Activated naive CD4-positive, alpha-beta T cell treated with anti-CD3 and anti-CD28 coated beads, Interleukin-2, amount 10 ng/mL, durations not matched to agents 7 days and 5 days (primary cell): ENCODE data around the gene AMOTL1.

Experiments used
- CTCF ChIA-PET: fragments of 350-600 bp; sonication (Branson Sonifier 250); formaldehyde crosslinking; loops from one replicate; lab custom pipeline; 2021; ENCODE audit warnings: antibody characterized with exemption; lab: Charles Lee
- DNase-seq: peaks from one replicate; pipeline ENCODE4 v3.0.0-alpha.2; 2020
- H3K27ac Mint-ChIP-seq: one replicate; pipeline ENCODE4 v1.8.0; 2021; ENCODE audit warnings: mild to moderate bottlenecking, moderate library complexity, mixed read lengths
- H3K27me3 Mint-ChIP-seq: one replicate; pipeline ENCODE4 v1.8.0; 2021; ENCODE audit warnings: mild to moderate bottlenecking, mixed read lengths
- H3K36me3 Mint-ChIP-seq: one replicate; pipeline ENCODE4 v1.8.0; 2021; ENCODE audit warnings: mixed read lengths
- H3K4me1 Mint-ChIP-seq: one replicate; pipeline ENCODE4 v1.8.0; 2021; ENCODE audit warnings: mixed read lengths
- H3K4me3 Mint-ChIP-seq: one replicate; pipeline ENCODE4 v1.8.0; 2021; ENCODE audit warnings: mild to moderate bottlenecking, moderate library complexity, mixed read lengths
- H3K9me3 Mint-ChIP-seq: one replicate; pipeline ENCODE4 v1.8.0; 2021; ENCODE audit warnings: mixed read lengths

AMOTL1 gene

DNA sequence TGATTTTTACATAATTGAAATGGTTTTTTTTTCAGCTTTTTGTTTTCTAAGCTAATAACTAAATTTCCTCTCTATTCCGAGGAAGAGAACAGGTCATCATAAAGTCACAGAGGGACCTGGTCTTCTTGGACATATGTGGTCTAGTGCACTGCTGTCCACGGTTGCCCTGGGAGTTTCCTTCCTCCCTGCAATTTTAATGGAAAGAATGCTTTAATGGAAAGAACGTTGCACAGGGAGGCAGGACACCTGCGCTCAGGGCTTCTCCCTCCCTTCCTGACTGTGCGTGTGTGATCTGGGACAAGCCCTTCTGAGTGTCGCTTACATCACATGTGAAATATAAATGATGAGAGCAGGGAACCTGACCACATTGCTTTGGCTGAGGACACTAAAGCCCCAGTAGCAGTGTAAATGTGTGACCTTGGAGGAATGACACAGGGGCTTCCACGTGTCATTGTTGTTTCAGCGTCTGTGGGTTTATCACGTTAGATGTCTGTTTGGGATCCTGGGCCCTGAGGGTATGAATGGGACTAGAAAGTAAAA is 93.2 kb downstream of the AMOTL1 start:
- Mint-ChIP-seq H3K4me1 (no peaks in the 10 kb centered on the region), H3K36me3 (no peaks in the 10 kb centered on the region), H3K27me3 (peaks cover 4% of the 10 kb centered on the region), H3K27ac (no peak overlapping the region), H3K9me3 (no peaks in the 10 kb centered on the region), H3K4me3 (no peak overlapping the region)
- no peak for DNase-seq
- CTCF ChIA-PET, result no interaction called here

GRCh38 chr11:94862926-94863880 is 95.0 kb downstream of the AMOTL1 start:
- Mint-ChIP-seq H3K27ac (no peak overlapping the region), H3K4me1 (no peaks in the 10 kb centered on the region), H3K9me3 (no peaks in the 10 kb centered on the region), H3K36me3 (no peaks in the 10 kb centered on the region), H3K27me3 (no peaks in the 10 kb centered on the region), H3K4me3 (no peak overlapping the region)
- CTCF ChIA-PET, result interaction anchor here (0.7 kb wide), 1 partner anchor 15 kb away, joined by 4 read pairs; no protein-coding TSS in a partner anchor
- DNase-seq, result no peak

DNA sequence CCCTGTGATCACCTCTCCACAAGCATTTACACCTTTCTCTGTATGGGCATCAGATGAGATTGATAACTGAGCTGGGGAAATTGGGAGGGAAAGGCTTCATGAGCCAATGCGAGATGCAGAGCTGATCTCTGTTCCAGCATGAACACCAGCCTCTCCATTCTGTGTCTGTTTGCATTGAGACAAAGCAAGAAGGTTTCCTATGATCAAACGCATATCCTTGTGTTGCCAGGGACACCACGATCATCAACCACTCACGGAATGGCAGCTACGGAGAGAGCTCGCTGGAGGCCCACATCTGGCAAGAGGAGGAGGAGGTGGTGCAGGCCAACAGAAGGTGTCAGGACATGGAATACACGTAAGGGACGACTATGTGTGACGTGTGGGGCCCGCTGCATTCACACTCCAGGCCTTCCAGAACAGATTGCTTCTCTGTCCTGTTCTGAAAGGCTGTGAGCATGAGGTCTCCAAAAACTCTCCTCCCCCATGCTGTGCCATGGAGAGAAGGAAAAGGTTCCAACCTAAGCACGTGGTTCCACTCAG is 96.4 kb downstream of the AMOTL1 start:
- Mint-ChIP-seq H3K36me3 (no peaks in the 10 kb centered on the region), H3K4me1 (no peaks in the 10 kb centered on the region)
- CTCF ChIA-PET, result interaction anchor here (0.9 kb wide), 1 partner anchor 8 kb away, joined by 3 read pairs; no protein-coding TSS in a partner anchor

GRCh38 chr11:94866231-94866822 is 98.2 kb downstream of the AMOTL1 start:
- no peaks in the 10 kb centered on the region for H3K36me3 Mint-ChIP-seq
- no peak overlapping the region for H3K27ac Mint-ChIP-seq
- no peaks in the 10 kb centered on the region for H3K4me1 Mint-ChIP-seq
- DNase-seq, result no peak
- H3K4me3 Mint-ChIP-seq, result no peak overlapping the region
- H3K27me3 Mint-ChIP-seq, result no peaks in the 10 kb centered on the region
- CTCF ChIA-PET, result interaction anchor here (1.2 kb wide), 1 partner anchor 80 kb away, joined by 4 read pairs; no protein-coding TSS in a partner anchor
- no peaks in the 10 kb centered on the region for H3K9me3 Mint-ChIP-seq

More for the DNA sequence above, 96.4 kb downstream of the AMOTL1 start:
- Mint-ChIP-seq H3K27me3 (no peaks in the 10 kb centered on the region), H3K4me3 (no peak overlapping the region), H3K27ac (no peak overlapping the region), H3K9me3 (no peaks in the 10 kb centered on the region)
- DNase-seq, result no peak

DNA sequence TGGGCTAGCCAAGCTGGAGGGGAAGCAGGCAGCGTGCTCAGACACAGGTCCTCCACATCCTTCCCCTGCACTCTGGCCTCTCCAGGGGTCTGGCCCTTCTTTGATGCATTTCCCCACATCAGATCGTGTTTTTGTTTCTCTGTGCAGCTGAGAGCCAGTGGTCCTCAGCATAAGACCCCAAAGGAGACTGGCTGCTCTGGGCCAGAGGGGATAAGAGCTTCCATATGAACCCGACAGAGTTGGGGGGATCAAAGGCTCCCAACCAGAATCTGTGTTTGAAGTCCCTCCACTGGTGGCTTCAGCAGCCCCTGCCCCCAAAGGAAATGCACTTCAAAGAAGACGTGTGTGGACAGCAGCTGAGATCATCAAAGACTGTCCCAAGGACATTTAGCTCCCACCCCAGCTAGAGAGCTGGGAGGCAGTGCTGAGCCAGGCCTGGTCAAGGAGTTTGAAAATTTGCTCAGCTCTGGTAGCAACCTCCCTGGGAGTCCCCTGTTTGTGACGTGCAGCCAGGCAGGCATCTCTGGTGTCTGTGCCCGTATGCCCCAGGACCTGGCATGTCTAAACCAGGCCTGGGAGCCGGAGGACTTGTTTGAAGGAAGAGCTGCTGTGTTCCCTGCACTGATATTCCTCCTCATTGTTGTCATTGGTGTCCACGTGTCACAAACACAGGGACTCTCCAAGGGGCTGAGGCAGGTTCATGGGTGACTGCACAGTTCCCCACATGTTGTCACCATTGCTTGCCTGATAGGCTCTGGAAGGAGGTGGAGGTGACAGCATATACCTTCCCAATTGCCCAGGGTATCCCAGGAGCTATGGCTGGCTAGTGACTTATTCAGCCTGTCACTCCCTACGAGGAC is 99.0 kb downstream of the AMOTL1 start:
- H3K9me3 Mint-ChIP-seq, result no peaks in the 10 kb centered on the region
- CTCF ChIA-PET, result interaction anchor here (0.9 kb wide), 1 partner anchor 31 kb away, joined by 3 read pairs; no protein-coding TSS in a partner anchor
- no peak for DNase-seq
- peaks cover 3% of the 10 kb centered on the region for H3K27me3 Mint-ChIP-seq
- H3K36me3 Mint-ChIP-seq, result no peaks in the 10 kb centered on the region
- no peaks in the 10 kb centered on the region for H3K4me1 Mint-ChIP-seq
- H3K4me3 Mint-ChIP-seq, result no peak overlapping the region
- no peak overlapping the region for H3K27ac Mint-ChIP-seq

- CTCF ChIA-PET, result interaction anchor here (0.7 kb wide), 1 partner anchor 245 kb away, joined by 3 read pairs; no protein-coding TSS in a partner anchor
- Mint-ChIP-seq H3K27ac (no peak overlapping the region), H3K36me3 (no peaks in the 10 kb centered on the region), H3K9me3 (no peaks in the 10 kb centered on the region), H3K4me1 (no peaks in the 10 kb centered on the region), H3K4me3 (no peak overlapping the region), H3K27me3 (peaks cover 3% of the 10 kb centered on the region)
- no peak for DNase-seq
Measured at GRCh38 chr11:94868468-94868867, 100.3 kb downstream of the AMOTL1 start.

GRCh38 chr11:94869186-94869585 is 101.0 kb downstream of the AMOTL1 start:
- CTCF ChIA-PET, result no interaction called here
- H3K4me1 Mint-ChIP-seq, result no peaks in the 10 kb centered on the region
- H3K36me3 Mint-ChIP-seq, result no peaks in the 10 kb centered on the region
- H3K27ac Mint-ChIP-seq, result no peak overlapping the region
- peaks cover 3% of the 10 kb centered on the region for H3K27me3 Mint-ChIP-seq
- DNase-seq, result no peak
- no peaks in the 10 kb centered on the region for H3K9me3 Mint-ChIP-seq
- no peak overlapping the region for H3K4me3 Mint-ChIP-seq

GRCh38 chr11:94870422-94870821 is 102.3 kb downstream of the AMOTL1 start:
- Mint-ChIP-seq H3K27ac (no peak overlapping the region), H3K4me3 (no peak overlapping the region), H3K36me3 (no peaks in the 10 kb centered on the region), H3K9me3 (no peaks in the 10 kb centered on the region), H3K27me3 (peaks cover 7% of the 10 kb centered on the region), H3K4me1 (no peaks in the 10 kb centered on the region)
- no peak for DNase-seq
- CTCF ChIA-PET, result no interaction called here

DNA sequence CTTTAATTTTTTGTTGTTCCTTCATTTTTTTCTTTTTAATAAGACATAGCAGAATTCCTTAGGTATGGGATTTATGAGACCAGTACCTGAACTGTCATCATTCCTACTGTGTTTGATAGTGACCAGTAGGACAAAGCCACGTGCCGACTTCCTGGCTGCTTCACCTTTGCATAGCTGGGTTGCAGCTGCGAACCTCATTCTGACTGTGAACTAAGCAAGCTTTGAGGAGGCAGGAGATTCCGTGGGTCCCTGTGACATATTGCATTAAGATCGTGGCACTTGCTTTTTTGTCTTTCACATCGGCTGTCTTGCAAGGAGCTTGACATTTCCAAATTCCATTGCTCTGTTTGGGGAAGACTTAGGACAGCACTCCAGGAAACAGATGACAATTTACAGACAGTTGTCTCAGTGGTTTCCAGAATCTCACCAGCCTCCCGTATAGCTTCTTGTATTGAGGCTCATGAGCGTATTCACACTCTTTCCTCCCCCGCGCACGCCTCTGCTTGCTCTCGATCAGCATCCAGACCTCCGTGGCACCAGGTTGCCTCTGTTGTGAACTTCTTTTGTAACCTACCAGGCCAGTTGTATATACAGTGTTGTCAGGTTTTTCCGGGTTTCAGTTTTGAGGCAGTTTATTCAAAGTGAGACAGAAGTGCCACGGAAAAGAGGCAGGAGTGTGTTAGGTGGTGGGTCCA is 103.5 kb downstream of the AMOTL1 start:
- peaks cover 5% of the 10 kb centered on the region for H3K4me1 Mint-ChIP-seq
- H3K27ac Mint-ChIP-seq, result no peak overlapping the region
- DNase-seq, result no peak
- CTCF ChIA-PET, result interaction anchor here (1.0 kb wide), 1 partner anchor 248 kb away, joined by 6 read pairs; no protein-coding TSS in a partner anchor
- H3K9me3 Mint-ChIP-seq, result no peaks in the 10 kb centered on the region
- peaks cover 1% of the 10 kb centered on the region for H3K36me3 Mint-ChIP-seq
- H3K27me3 Mint-ChIP-seq, result peaks cover 7% of the 10 kb centered on the region
- no peak overlapping the region for H3K4me3 Mint-ChIP-seq

GRCh38 chr11:94873916-94874540 is 105.9 kb downstream of the AMOTL1 start:
- no peak overlapping the region for H3K27ac Mint-ChIP-seq
- peaks cover 12% of the 10 kb centered on the region for H3K4me1 Mint-ChIP-seq
- H3K27me3 Mint-ChIP-seq, result peaks cover 7% of the 10 kb centered on the region
- H3K9me3 Mint-ChIP-seq, result no peaks in the 10 kb centered on the region
- CTCF ChIA-PET, result interaction anchor here (1.3 kb wide), 1 partner anchor 251 kb away, joined by 7 read pairs; no protein-coding TSS in a partner anchor
- H3K4me3 Mint-ChIP-seq, result no peak overlapping the region
- H3K36me3 Mint-ChIP-seq, result peaks cover 1% of the 10 kb centered on the region
- DNase-seq, result no peak

DNA sequence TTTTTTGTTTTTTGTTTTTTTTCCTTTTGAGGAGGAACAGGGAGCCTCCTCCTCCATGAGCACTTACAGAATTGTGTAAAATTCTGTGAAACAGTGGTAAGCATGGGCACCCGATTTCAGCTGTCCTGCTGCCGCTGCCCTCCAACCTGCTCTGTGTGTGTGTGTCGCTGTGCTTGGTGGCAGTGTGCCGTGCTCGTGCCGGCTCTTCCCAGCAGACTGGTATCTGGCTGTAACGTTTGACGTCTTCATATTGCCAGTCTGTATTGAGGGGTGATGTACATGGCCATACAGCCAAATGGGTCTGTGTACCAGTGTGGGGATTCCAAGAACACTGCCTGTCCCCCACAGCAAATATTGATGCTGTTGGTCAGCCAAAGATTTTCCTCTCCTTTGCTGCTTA is 108.1 kb downstream of the AMOTL1 start:
- Mint-ChIP-seq H3K9me3 (no peaks in the 10 kb centered on the region), H3K27ac (no peak overlapping the region), H3K27me3 (peaks cover 7% of the 10 kb centered on the region), H3K4me3 (no peak overlapping the region), H3K36me3 (peaks cover 1% of the 10 kb centered on the region), H3K4me1 (peaks cover 12% of the 10 kb centered on the region)
- DNase-seq, result no peak
- CTCF ChIA-PET, result interaction anchor here (0.8 to 1.5 kb wide), 3 partner anchors 90 to 253 kb away, joined by 3 to 8 read pairs (median 3); no protein-coding TSS in a partner anchor

DNA sequence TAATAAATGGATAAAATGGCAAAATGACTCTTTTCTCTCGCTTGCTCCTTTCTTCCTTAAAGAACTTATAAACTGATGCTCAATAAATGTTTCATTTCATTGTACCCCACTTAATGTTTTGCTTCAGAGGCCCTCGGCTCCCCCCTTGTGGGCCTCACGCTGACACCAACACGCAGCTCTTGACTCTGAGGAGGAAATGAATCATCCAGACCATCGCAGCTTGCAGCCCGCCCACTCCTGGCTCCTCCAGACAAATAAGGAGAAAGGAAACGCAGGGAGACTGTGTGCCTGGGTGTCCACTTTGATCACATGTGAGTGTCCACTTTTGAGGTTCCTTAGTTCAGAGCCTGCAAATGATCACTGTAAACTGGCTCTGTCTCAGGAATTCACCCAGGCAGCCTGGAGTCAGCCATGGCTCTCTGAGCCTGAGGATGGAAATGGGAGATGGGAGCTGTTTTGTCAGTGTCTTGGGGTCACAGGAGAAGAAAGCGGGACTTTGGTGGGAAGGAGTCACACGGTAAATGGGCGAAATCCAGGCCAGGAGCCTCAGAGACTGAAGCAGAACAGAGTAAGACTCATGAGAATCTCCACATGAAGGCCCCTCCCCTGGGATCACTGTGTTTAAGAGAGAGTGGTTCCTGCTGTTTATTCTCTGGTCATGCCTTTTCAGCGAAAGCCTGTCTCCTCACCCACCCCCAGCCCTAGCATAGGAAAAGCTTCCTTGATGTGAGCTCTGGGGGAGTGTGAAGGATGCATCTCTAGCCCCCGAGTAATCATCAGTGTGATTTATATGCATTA is 108.7 kb downstream of the AMOTL1 start:
- peak; percentile 59 for DNase-seq
- H3K4me1 Mint-ChIP-seq, result peaks cover 12% of the 10 kb centered on the region
- H3K36me3 Mint-ChIP-seq, result peaks cover 1% of the 10 kb centered on the region
- H3K27ac Mint-ChIP-seq, result peak overlapping the region; percentile 70
- CTCF ChIA-PET, result interaction anchor here (0.8 to 1.5 kb wide), 6 partner anchors 17 to 254 kb away, joined by 3 to 8 read pairs (median 3); no protein-coding TSS in a partner anchor
- H3K9me3 Mint-ChIP-seq, result no peaks in the 10 kb centered on the region
- H3K4me3 Mint-ChIP-seq, result no peak overlapping the region
- H3K27me3 Mint-ChIP-seq, result peaks cover 5% of the 10 kb centered on the region
